Femur (tissue), 1 donor: ENCODE data around the gene KCNIP1.

Experiments
- DNase-seq: peaks from one replicate; pipeline ENCODE4 v3.0.0-alpha.2; 2017

KCNIP1 gene

GRCh38 chr5:170651604-170652277 lies 147.9 kb downstream of the KCNIP1 start:
- DNase-seq, result no peak

DNA sequence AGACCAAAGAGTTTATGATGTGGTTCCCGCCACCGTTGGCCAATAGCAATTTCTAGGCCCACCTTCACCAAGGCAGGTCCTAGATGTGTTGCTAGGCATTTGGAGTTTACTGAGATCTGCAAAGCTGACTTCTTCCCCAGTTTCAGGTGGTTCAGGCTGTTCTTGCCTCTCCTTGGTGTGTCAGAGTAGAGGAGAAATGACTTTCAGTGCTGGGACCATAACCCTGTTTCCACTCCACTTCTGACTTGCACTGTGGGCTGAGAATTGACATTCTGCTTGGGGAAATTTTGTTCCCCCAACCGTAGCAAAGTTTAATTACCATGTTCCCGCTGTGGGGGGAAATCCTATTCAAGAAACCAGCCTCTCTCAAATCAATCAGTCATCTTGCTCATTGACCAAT lies 151.7 kb downstream of the KCNIP1 start:
- no peak for DNase-seq

DNA sequence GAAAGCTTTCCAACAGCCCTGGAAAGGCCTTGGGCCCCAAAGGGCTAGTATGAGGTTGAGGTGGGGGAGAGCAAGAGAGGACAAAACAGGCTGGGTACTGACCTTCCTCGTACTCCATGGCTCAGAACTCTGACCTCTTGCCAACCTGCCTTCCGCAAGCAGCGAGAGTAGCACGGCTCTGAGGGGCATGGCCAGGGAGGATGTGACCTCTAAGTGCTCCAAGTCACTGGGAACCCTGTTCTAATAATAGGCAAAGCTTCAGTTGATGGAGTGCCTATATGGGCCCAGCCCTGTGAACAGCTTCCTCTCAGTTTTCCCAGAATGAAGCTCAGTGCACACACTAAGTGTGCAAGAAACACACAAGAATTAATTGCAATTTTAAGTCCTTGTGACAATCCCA lies 152.1 kb downstream of the KCNIP1 start:
- no peak for DNase-seq

- DNase-seq, result no peak
Measured at GRCh38 chr5:170656346-170656745, 152.5 kb downstream of the KCNIP1 start.

DNA sequence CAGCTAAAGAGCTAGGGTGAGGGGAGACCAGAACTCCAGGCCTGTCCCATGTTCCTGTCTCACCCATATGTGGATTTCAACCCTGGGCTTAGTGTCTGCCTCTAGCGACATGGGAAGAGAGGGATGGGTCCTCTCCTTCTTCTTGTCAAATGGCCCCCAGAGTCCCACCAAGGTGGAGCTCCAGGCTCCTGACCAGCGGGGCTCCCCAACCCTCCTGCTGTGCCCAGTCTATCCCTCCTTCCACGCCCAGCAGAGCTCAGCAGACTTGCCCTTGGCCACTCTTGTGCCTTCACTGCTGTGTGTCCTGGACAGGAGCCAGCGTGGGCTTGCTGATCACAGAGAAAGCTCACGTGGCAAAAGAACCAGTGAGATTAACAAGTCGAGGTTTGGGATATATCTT lies 156.7 kb downstream of the KCNIP1 start:
- no peak for DNase-seq

DNA sequence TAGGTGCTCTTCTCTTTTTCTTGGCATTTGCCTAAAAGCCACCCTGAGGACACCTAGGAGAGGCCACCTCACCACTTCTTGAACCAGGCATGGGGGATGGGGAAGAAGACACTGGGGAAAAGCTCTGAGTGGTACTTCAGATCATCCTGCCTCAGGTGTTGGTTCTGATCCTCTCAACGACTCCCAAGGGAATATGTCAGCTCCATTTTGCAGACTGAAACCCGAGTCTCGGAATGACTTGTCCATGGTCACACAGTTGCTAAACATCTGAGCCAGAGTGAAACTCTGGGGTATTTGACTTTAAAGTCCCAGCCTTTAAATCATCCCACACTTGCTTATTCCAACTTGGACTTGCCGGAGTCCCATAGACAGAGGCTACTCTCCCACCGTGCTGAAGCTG lies 159.1 kb downstream of the KCNIP1 start:
- no peak for DNase-seq

DNA sequence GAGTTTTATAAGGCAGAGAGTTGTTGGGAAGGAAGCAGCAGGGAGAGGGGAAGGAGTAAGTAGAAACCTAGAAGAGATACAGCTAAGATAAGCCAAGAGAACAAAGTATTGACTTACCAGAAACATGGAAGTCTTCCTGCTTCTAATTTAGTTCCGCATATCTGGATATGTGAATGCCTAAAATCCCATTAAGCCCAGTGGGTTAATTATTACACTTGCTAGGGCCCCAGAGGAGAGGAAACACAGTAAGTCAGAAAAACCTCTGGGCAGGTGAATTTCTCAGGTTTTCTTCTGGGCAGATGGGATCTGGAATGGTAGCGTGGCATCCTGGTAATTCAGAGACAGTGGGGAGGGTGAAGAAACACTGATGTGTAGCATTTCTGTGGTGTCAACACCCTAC lies 175.0 kb downstream of the KCNIP1 start:
- DNase-seq, result no peak

DNA sequence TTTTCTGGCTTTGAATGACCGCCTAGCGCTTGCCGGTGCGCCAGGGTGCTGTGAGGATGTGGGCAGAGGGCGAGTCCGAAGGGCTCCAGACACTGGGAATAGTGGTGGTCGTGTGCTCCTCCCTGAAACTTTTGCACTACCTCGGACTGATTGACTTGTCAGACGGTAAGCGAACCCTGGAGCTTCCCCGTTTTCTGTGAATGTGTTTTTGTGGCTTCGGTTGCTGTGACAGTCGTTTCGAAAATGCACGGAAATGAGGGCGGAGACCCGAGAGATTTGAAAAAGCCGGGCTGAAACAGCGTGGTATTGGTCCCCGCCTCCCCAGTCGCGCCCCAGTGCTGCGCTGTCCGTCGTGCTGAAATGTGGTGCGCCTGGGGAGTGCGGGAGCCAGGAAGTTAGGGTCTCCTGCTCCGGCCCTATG lies 177.2 kb downstream of the KCNIP1 start:
- peak; percentile 69 for DNase-seq

- DNase-seq, result no peak
Measured at GRCh38 chr5:170691657-170692056, 187.8 kb downstream of the KCNIP1 start.

- no peak for DNase-seq
Measured at GRCh38 chr5:170693701-170694100, 189.9 kb downstream of the KCNIP1 start.

- DNase-seq, result no peak
Measured at GRCh38 chr5:170694911-170695310, 191.1 kb downstream of the KCNIP1 start.

DNA sequence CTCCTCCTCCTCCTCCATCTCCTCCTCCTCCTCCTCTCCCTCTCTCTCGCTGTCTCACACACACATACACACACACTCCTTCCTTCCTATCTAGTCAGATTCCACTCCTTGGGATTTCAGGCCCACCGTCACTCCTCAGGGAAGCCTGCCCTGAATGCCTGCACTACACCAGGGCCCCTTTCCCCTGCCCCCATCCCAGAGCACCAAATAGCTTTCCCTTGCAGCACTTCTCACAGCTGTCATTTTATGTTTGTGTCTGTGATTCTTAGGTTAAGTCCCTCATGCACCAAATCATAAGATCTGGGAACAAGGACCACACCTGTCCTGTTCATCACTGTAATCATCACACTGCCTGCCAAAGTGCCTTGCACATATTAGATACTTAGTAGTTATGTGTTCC lies 193.2 kb downstream of the KCNIP1 start:
- no peak for DNase-seq

- DNase-seq, result no peak
Measured at GRCh38 chr5:170700503-170700902, 196.7 kb downstream of the KCNIP1 start.

DNA sequence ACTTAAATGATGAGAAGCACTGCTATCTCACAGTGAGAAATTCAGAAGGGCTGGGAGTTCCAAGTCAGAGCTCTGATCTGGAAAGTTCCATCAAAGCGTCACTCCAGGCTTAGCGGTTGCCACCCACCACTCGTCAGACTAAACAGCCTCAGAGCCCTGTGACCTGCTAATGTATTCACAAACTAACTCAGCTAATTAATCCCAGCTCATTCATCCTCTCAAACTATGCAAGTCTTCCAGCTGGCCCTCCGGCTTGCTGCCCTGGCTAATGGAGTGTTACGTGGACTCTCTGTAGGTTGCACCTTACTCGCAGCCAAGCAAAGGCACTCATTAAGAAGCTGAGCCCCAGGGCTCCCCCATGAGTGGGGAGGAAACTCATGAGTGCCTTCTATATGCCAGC lies 197.5 kb downstream of the KCNIP1 start:
- no peak for DNase-seq

DNA sequence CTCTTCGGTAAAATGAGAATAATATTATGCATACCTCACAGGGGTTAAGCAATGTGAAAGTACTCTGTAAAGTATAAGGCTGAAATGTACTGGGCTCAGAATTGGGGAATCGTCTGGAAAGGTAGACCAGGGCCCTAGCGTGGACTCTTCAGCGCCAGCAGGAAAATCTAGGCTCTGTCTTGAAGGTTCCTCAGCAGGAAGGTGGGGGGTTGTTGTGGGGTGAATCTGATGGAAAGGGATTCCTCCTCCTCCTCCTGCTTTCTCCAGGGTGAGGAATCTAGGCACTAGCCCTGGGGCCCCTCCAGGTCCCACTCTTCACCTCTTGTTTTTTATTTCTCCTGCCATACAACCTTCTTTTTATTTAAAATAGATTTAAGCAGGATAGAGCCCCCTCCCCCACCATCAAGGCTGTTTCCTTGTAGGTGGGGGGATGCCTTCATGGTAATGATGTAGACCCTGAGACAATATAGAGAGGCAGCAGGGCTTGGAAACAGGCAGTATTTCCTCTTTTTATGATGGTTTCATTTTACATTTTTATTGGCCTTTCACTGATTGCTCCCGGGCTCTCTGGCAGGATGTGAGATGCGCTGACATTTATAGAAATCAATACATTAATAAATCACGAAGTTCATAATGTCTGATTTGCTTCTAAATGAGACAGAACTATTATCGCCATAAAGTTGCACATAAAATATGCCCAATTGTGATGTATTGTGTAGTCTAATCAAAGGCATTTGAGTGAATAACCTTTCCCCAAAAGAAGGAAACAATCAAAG lies 200.8 kb downstream of the KCNIP1 start:
- no peak for DNase-seq

DNA sequence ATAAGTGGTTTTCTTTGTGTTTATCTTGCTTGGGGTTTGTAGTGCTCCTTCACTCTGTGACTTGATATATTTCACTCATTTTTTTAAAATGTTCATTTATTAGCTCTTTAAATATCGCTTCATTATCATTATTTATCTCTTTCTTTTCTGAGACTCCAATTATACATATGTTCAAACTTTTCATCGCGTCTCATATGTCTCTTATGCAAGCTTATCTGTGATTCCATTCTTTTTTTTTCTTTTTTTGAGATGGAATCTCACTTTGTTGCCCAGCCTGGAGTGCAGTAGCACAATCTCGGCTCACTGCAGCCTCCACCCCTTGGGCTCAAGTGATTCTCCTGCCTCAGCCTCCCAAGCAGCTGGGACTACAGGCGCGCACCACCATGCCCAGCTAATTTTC lies 205.8 kb downstream of the KCNIP1 start:
- DNase-seq, result no peak

DNA sequence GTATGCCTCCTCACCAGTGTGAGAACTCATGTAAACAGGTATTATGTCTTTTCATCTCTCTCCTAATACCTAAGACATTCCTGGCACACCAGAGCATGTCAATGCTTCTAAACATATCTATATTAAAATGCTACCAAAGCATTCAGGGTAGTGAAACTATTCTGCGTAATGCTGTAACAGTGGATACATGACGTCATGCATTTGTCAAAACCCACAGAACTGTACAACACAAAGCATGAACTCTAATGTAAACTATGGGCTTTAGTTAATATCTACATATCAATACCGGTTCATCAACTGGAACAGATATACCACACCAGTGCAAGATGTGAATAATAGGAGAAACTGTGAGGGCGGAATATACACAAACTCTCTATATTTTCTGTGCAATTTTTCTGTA lies 207.5 kb downstream of the KCNIP1 start:
- DNase-seq, result no peak

- no peak for DNase-seq
Measured at GRCh38 chr5:170715141-170715540, 211.3 kb downstream of the KCNIP1 start.

DNA sequence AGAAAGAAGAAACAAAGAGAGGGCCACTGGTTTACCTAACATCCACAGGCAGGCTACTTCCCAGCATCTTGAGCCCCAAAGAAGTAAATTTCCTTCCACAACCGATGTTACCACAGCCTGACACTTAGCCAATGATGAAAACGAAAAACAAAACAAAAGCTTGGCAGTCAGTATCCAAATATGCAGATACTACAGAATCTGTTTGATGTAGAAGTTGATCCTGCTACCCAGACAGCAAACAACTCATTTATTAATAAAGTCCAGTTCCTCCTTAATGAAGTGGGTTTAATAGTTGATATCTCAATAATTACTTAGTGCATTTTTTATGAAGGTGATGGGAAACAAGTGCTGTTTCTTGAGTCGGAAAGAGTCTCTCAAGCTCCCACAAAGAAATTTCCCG lies 212.6 kb downstream of the KCNIP1 start:
- no peak for DNase-seq

DNA sequence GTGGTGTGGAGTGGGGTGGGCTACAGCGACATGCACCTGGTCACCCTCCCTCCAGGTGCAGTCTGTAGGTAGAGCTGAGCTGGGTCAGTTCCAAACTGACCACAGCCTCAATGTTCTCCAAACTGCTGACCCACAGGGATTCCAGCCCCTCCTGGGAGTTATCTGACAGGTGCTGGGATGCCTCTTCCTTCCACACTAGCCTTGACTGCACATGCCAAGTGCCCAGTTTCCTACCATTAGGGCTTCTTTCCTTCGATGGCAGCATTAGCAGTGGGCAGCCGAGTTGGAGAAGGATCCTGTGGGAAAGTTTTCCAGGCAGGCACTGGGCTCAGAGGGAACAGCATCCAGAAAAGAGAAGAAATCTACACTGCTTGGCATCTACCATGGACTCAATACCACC lies 215.7 kb downstream of the KCNIP1 start:
- no peak for DNase-seq

DNA sequence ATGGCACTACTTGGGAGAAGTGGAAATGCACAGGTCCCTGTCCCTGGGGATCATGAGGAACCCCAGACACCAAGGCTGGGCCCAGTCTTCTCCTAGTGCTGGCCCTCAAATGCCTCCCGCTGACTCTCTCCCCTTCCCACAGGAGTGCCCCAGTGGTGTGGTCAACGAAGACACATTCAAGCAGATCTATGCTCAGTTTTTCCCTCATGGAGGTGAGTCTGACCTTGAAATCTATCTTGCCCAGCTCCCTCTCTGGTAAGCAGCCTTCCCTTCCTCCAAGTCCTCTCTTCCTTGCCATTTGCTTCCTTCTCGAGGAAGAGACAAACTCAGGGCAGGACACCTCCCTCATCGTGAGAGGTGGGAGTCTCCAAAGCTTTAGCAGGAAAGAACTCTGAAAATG lies 216.4 kb downstream of the KCNIP1 start:
- no peak for DNase-seq

DNA sequence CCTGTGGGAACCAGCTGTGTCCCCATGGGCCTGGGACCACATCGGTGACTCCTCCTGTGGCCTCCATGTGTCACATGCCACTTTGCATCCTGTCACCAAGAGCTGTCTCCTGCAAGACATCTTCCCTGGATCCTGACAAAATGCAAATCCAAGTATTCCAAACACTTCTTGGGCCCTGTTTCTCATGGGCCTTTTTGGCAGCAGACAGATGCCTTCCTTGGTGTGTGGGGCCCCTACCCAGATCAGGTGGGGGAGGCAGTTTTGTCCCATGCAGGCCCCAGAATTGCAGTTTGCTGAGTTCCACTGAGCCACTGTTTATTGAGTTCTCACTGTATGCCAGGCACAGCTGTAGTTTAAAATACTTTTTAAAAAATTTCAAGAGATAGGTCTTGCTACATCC lies 217.2 kb downstream of the KCNIP1 start:
- no peak for DNase-seq

GRCh38 chr5:170721681-170722080 lies 217.9 kb downstream of the KCNIP1 start:
- no peak for DNase-seq

DNA sequence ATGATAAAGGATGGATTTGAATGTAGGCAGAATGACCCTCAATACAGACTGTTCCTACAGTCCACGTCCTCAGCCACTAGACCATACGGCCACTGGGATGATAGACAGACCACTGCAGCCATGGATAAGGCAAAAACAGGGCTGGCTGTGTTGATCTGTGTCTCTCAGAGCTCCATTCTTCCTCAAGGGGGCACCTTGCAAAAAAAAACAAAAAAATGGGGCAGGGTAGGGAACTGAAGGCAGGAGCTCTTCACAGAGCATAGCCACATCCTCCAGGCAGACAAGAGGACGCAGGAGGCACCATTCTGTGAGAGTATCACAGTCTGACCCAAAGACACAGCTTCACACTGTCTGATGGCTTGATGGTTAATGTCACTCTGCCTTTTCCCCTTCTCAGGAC lies 218.5 kb downstream of the KCNIP1 start:
- no peak for DNase-seq

GRCh38 chr5:170731052-170731451 lies 227.2 kb downstream of the KCNIP1 start:
- DNase-seq, result no peak
